ENCODE data around the gene ANKRD24.

GRCh38 chr19:4134351-4134750 lies 48.1 kb upstream of the ANKRD24 start:
- TF ChIP-seq CTCF (IDR thresholded peaks at IDR 0.05) (no peak), POLR2A (IDR thresholded peaks at IDR 0.05) (no peak), EP300 (IDR thresholded peaks at IDR 0.05) (no peak)

All from ovary (tissue), 3 donors.